CD14-positive monocyte (primary cell): ENCODE results near the gene FAHD2A. TPM values are rescaled to one million over a fixed set of nuclear protein-coding genes. Genes with fewer than 3 reads are reported as not detected.

Source experiments
- DNase-seq, 3 donors: peaks; one replicate each; pipeline ENCODE4 v3.0.0-alpha.2; 2011 to 2022
- H2AFZ ChIP-seq: 2 replicates; pipeline ENCODE4 v1.6.0; 2012; ENCODE audit warnings: mild to moderate bottlenecking, low read depth, low read length, inconsistent platforms; ENCODE audit not compliant: insufficient read depth, poor library complexity, severe bottlenecking
- H3K27ac ChIP-seq, 2 donors: 1 replicate in 1 of 2; 2 replicates in 1 of 2; pipeline ENCODE4 v1.5.1; 2012 to 2013; ENCODE audit warnings: low read length in 2 of 2, control low read depth in 1 of 2, inconsistent platforms in 1 of 2, low read depth in 1 of 2, mild to moderate bottlenecking in 1 of 2
- H3K27me3 ChIP-seq, 2 donors: one replicate each; pipeline versions ENCODE4 v1.6.0 to v1.6.1; 2011 to 2013; ENCODE audit warnings: low read length in 2 of 2; ENCODE audit not compliant: control insufficient read depth in 2 of 2, insufficient read depth in 2 of 2
- H3K36me3 ChIP-seq, 2 donors: replicated peaks in 1 of 2; 1 replicate in 1 of 2; 2 replicates in 1 of 2; pipeline versions ENCODE4 v1.5.1 to v1.6.1; 2012 to 2013; ENCODE audit warnings: low read length in 2 of 2, control low read depth in 1 of 2, inconsistent platforms in 1 of 2, mild to moderate bottlenecking in 1 of 2; ENCODE audit not compliant: insufficient read depth in 2 of 2, control insufficient read depth in 1 of 2
- H3K4me1 ChIP-seq, 2 donors: 1 replicate in 1 of 2; 2 replicates in 1 of 2; pipeline versions ENCODE4 v1.5.1 to v1.6.1; 2012 to 2013; ENCODE audit warnings: low read length in 2 of 2, control low read depth in 1 of 2, inconsistent platforms in 1 of 2, mild to moderate bottlenecking in 1 of 2, moderate library complexity in 1 of 2; ENCODE audit not compliant: insufficient read depth in 2 of 2, control insufficient read depth in 1 of 2
- H3K4me2 ChIP-seq: replicated peaks from 2 replicates; pipeline ENCODE3; 2012; ENCODE audit warnings: low read length, moderate library complexity, mild to moderate bottlenecking; ENCODE audit not compliant: poor library complexity, severe bottlenecking; ENCODE audit errors: extremely low read depth
- H3K4me3 ChIP-seq, 3 experiments: fragments of 200-600 bp in 1 of 3; sonication (generic) in 1 of 3; replicated peaks in 1 of 3; 1 replicate in 2 of 3; 2 replicates in 1 of 3; pipeline ENCODE4 v1.5.1; 2011 to 2013; ENCODE audit warnings: low read length in 3 of 3, mild to moderate bottlenecking in 3 of 3, control low read depth in 2 of 3, low read depth in 2 of 3, inconsistent platforms in 1 of 3, moderate library complexity in 1 of 3
- H3K79me2 ChIP-seq: 2 replicates; pipeline ENCODE4 v1.6.0; 2012; ENCODE audit warnings: mild to moderate bottlenecking, control low read depth, inconsistent platforms, low read length, moderate library complexity; ENCODE audit not compliant: insufficient read depth
- H3K9ac ChIP-seq: 2 replicates; pipeline ENCODE4 v1.6.0; 2017; ENCODE audit warnings: low read length, mild to moderate bottlenecking; ENCODE audit not compliant: insufficient read depth, poor library complexity, severe bottlenecking
- H3K9me3 ChIP-seq, 2 donors: replicated peaks in 1 of 2; 1 replicate in 1 of 2; 2 replicates in 1 of 2; pipeline versions ENCODE4 v1.5.1 to v1.6.1; 2012 to 2013; ENCODE audit warnings: low read length in 2 of 2, control low read depth in 1 of 2; ENCODE audit not compliant: control insufficient read depth in 1 of 2, insufficient read depth in 1 of 2
- H4K20me1 ChIP-seq: 2 replicates; pipeline ENCODE4 v1.6.0; 2012; ENCODE audit warnings: mild to moderate bottlenecking, low read length, control low read depth, moderate library complexity; ENCODE audit not compliant: insufficient read depth
- H3K27ac Mint-ChIP-seq, 7 donors: one replicate each; pipeline ENCODE4 v1.8.0; 2020; ENCODE audit warnings: mild to moderate bottlenecking in 7 of 7, mixed read lengths in 7 of 7, moderate library complexity in 6 of 7, inconsistent platforms in 2 of 7
- H3K27me3 Mint-ChIP-seq, 3 donors: one replicate each; pipeline ENCODE4 v1.8.0; 2021 to 2022; ENCODE audit warnings: low read depth in 3 of 3, mild to moderate bottlenecking in 3 of 3, mixed read lengths in 3 of 3, moderate library complexity in 3 of 3, inconsistent platforms in 1 of 3
- H3K36me3 Mint-ChIP-seq, 2 donors: one replicate each; pipeline ENCODE4 v1.8.0; 2020; ENCODE audit warnings: mixed read lengths in 2 of 2, inconsistent platforms in 1 of 2, mild to moderate bottlenecking in 1 of 2
- H3K4me1 Mint-ChIP-seq: one replicate; pipeline ENCODE4 v1.8.0; 2020; ENCODE audit warnings: mild to moderate bottlenecking, mixed read lengths
- H3K4me3 Mint-ChIP-seq, 2 donors: one replicate each; pipeline ENCODE4 v1.8.0; 2020; ENCODE audit warnings: mild to moderate bottlenecking in 2 of 2, mixed read lengths in 2 of 2, moderate library complexity in 1 of 2
- H3K9me3 Mint-ChIP-seq, 7 donors: one replicate each; pipeline ENCODE4 v1.8.0; 2020 to 2022; ENCODE audit warnings: mixed read lengths in 7 of 7, mild to moderate bottlenecking in 6 of 7, moderate library complexity in 6 of 7, inconsistent platforms in 2 of 7
- WGBS: methylation state at CpG from one replicate; pipeline ENCODE4 v1.1.5; 2013; ENCODE audit warnings: missing lambda C conversion rate; ENCODE audit not compliant: insufficient coverage; 5-methylcytosine and 5-hydroxymethylcytosine counted together
- intact Hi-C, 2 donors: fragments of 100-400 bp; cut with micrococcal nuclease; formaldehyde crosslinking; loops; one replicate each; pipeline versions ENCODE4 v1.15.0 to v1.15.1; 2023
- polyA plus RNA-seq, 3 donors: library from polyadenylated mRNA; depleted of rRNA in 1 of 3; unstranded in 2 of 3; stranded (reverse) in 1 of 3; fragments of 300-500 nt in 2 of 3; fragments of >200 nt in 1 of 3; fragmentation: Illumina TruSeq in 2 of 3; gene quantifications; 1 replicate in 2 of 3; 2 replicates in 1 of 3; pipeline ENCODE4 v1.2.3, GENCODE V29; 2012 to 2021
- TF ChIP-seq, protein P1 (sequence below): fragments of 200-600 bp; IDR thresholded peaks from one replicate; pipeline ENCODE4 v1.8.0; 2022; ENCODE audit warnings: antibody characterized with exemption, mild to moderate bottlenecking

The FAHD2A gene
- polyA plus RNA-seq, 3 donors, result 9.7 to 17.1 (median 10.5) TPM

DNA sequence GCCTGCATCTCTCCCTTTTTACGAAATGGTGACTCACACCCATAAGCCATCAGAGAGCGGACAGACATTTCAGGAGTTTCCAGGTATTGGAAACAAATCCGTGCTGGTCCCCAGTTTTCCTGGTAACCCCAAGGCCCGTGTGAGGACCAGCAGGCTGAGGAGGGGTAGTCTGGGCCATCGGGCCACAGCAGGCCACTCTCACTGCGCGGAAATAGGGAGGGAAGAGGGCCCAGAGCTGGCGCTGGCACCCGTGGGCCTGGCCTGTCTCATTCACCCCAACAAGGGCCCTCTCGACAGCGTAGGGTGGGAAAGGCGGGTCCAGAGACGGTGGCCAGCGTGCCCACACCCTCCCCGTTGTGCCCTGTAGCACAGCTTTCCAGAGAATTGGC is 13.7 kb upstream of the FAHD2A start:
- WGBS, result 50% methylated on average over 11 of the region's 15 CpGs
- Histone ChIP-seq H3K4me2 (no peak overlapping the region), H3K4me1 (no peaks in the 10 kb centered on the region), H4K20me1 (no peaks in the 10 kb centered on the region), H3K79me2 (no peaks in the 10 kb centered on the region), H2AFZ (peak overlapping the region; percentile 66), H3K27ac (no peak overlapping the region), H3K36me3 (no peaks in the 10 kb centered on the region), H3K27me3 (no peaks in the 10 kb centered on the region), H3K9ac (no peak overlapping the region), H3K4me3 (no peak overlapping the region), H3K9me3 (no peaks in the 10 kb centered on the region)
- Mint-ChIP-seq H3K4me3 (no peak overlapping the region), H3K4me1 (peaks cover 3% of the 10 kb centered on the region), H3K9me3 (peaks cover 0 to 3% (median 0%) of the 10 kb centered on the region in 7 donors), H3K27me3 (peaks cover 1 to 7% (median 7%) of the 10 kb centered on the region in 3 donors), H3K27ac (no peak overlapping the region), H3K36me3 (no peaks in the 10 kb centered on the region)
- TF ChIP-seq, protein P1, sequence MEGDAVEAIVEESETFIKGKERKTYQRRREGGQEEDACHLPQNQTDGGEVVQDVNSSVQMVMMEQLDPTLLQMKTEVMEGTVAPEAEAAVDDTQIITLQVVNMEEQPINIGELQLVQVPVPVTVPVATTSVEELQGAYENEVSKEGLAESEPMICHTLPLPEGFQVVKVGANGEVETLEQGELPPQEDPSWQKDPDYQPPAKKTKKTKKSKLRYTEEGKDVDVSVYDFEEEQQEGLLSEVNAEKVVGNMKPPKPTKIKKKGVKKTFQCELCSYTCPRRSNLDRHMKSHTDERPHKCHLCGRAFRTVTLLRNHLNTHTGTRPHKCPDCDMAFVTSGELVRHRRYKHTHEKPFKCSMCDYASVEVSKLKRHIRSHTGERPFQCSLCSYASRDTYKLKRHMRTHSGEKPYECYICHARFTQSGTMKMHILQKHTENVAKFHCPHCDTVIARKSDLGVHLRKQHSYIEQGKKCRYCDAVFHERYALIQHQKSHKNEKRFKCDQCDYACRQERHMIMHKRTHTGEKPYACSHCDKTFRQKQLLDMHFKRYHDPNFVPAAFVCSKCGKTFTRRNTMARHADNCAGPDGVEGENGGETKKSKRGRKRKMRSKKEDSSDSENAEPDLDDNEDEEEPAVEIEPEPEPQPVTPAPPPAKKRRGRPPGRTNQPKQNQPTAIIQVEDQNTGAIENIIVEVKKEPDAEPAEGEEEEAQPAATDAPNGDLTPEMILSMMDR, result no peak
- intact Hi-C loops, result no loop called here
- no peak for DNase-seq

DNA sequence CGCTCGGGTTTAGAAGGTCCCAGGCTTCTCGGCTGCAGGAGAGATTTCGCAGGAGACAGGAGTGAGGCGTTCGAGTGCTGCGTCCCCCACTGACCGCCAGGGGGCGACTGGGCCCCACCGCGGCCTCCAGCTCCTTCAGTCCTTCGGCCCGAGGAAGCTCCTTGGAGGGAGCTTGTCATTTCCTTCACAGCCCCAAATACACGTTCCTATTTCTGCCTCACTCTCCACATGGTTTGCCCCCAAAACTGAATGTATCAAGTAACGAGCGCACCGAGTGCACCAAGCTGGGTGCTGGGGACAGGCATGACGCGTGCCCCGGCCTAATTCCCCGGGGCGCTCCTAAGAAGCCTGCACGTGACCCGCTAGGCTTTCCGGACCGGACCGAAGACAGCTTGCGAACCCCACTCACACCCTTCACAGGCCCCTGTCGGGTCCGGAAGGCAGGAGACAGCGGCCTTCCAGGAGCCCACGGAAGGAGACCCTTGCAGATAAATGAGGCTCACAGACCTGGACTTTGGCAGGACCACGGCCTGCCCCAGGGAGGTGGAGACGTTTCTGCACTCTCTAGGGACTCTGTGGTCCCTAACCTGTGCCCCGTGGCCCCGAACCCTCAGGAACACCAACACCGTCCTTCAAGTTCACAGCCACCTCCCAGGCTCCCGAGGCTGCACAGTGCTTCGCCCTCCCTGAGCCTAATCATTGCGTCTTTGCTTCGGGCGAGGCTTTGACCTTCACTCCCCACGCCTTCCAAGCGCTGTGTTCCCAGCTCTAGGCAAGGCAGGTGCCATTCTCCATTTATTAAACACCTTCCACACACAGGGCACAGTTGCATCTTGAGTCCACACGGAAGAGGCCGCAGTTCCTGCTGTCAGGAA is 13.0 kb upstream of the FAHD2A start:
- Histone ChIP-seq H3K27ac (no peak overlapping the region), H3K4me3 (no peak overlapping the region), H3K36me3 (no peaks in the 10 kb centered on the region), H3K9ac (no peak overlapping the region), H4K20me1 (no peaks in the 10 kb centered on the region), H3K79me2 (no peaks in the 10 kb centered on the region), H3K9me3 (no peaks in the 10 kb centered on the region), H3K4me1 (no peaks in the 10 kb centered on the region), H2AFZ (peak overlapping the region; percentile 66), H3K4me2 (no peak overlapping the region), H3K27me3 (no peaks in the 10 kb centered on the region)
- Mint-ChIP-seq H3K27ac (no peak overlapping the region), H3K4me3 (peak overlapping the region in 1 of 2 donors; percentile 30), H3K9me3 (peaks cover 0 to 3% (median 0%) of the 10 kb centered on the region in 7 donors), H3K36me3 (no peaks in the 10 kb centered on the region), H3K27me3 (peaks cover 1 to 7% (median 6%) of the 10 kb centered on the region in 3 donors), H3K4me1 (peaks cover 3% of the 10 kb centered on the region)
- WGBS, result 72% methylated on average over 31 of the region's 46 CpGs
- intact Hi-C loops, result no loop called here
- TF ChIP-seq, protein P1, result peak; percentile 82
- DNase-seq, result peak; percentile 12 to 30 (median 24)
